AG08395 (cell line): ENCODE results near the gene SORBS1.

Experiments
- DNase-seq: peaks from one replicate; pipeline ENCODE4 v3.0.0; 2012; ENCODE audit warnings: mixed read lengths, low spot score

Gene SORBS1

GRCh38 chr10:95539560-95540284 is 21.4 kb downstream of the SORBS1 start:
- no peak for DNase-seq

- DNase-seq, result no peak
These were observed 22.8 kb downstream of the SORBS1 start for GRCh38 chr10:95538412-95538811.

GRCh38 chr10:95537542-95537927 is 23.6 kb downstream of the SORBS1 start:
- DNase-seq, result no peak

GRCh38 chr10:95536894-95537541 is 24.2 kb downstream of the SORBS1 start:
- DNase-seq, result no peak

- DNase-seq, result no peak
These were observed 25.2 kb downstream of the SORBS1 start for GRCh38 chr10:95536017-95536416.

GRCh38 chr10:95535526-95535925 is 25.6 kb downstream of the SORBS1 start:
- DNase-seq, result no peak

- DNase-seq, result no peak
These were observed 27.6 kb downstream of the SORBS1 start for GRCh38 chr10:95533590-95533989.

GRCh38 chr10:95532536-95532935 is 28.6 kb downstream of the SORBS1 start:
- no peak for DNase-seq

GRCh38 chr10:95531994-95532399 is 29.2 kb downstream of the SORBS1 start:
- no peak for DNase-seq

- no peak for DNase-seq
These were observed 29.9 kb downstream of the SORBS1 start for GRCh38 chr10:95531058-95531809.

- no peak for DNase-seq
These were observed 30.6 kb downstream of the SORBS1 start for GRCh38 chr10:95530561-95530960.

- no peak for DNase-seq
These were observed 31.1 kb downstream of the SORBS1 start for GRCh38 chr10:95530029-95530428.

- no peak for DNase-seq
These were observed 35.1 kb downstream of the SORBS1 start for GRCh38 chr10:95526044-95526443.

GRCh38 chr10:95525033-95525418 is 36.1 kb downstream of the SORBS1 start:
- DNase-seq, result no peak

GRCh38 chr10:95524358-95525032 is 36.7 kb downstream of the SORBS1 start:
- DNase-seq, result no peak

GRCh38 chr10:95522117-95522516 is 39.1 kb downstream of the SORBS1 start:
- no peak for DNase-seq

- DNase-seq, result no peak
These were observed 40.6 kb downstream of the SORBS1 start for GRCh38 chr10:95520617-95521016.

GRCh38 chr10:95518455-95519452 is 42.4 kb downstream of the SORBS1 start:
- DNase-seq, result no peak

- peak; percentile 10 for DNase-seq
These were observed 43.4 kb downstream of the SORBS1 start for GRCh38 chr10:95517536-95518454.

- no peak for DNase-seq
These were observed 44.3 kb downstream of the SORBS1 start for GRCh38 chr10:95516774-95517373.
